CD14-positive monocyte (primary cell): ENCODE results near the gene ANTXRL. TPM values are rescaled to one million over a fixed set of nuclear protein-coding genes. Genes with fewer than 3 reads are reported as not detected.

Experiments used
- DNase-seq, 3 donors: peaks; one replicate each; pipeline ENCODE4 v3.0.0-alpha.2; 2011 to 2022
- H2AFZ ChIP-seq: 2 replicates; pipeline ENCODE4 v1.6.0; 2012; ENCODE audit warnings: mild to moderate bottlenecking, low read depth, low read length, inconsistent platforms; ENCODE audit not compliant: insufficient read depth, poor library complexity, severe bottlenecking
- H3K27ac ChIP-seq, 2 donors: 1 replicate in 1 of 2; 2 replicates in 1 of 2; pipeline ENCODE4 v1.5.1; 2012 to 2013; ENCODE audit warnings: low read length in 2 of 2, control low read depth in 1 of 2, inconsistent platforms in 1 of 2, low read depth in 1 of 2, mild to moderate bottlenecking in 1 of 2
- H3K27me3 ChIP-seq, 2 donors: one replicate each; pipeline versions ENCODE4 v1.6.0 to v1.6.1; 2011 to 2013; ENCODE audit warnings: low read length in 2 of 2; ENCODE audit not compliant: control insufficient read depth in 2 of 2, insufficient read depth in 2 of 2
- H3K36me3 ChIP-seq, 2 donors: replicated peaks in 1 of 2; 1 replicate in 1 of 2; 2 replicates in 1 of 2; pipeline versions ENCODE4 v1.5.1 to v1.6.1; 2012 to 2013; ENCODE audit warnings: low read length in 2 of 2, control low read depth in 1 of 2, inconsistent platforms in 1 of 2, mild to moderate bottlenecking in 1 of 2; ENCODE audit not compliant: insufficient read depth in 2 of 2, control insufficient read depth in 1 of 2
- H3K4me1 ChIP-seq, 2 donors: 1 replicate in 1 of 2; 2 replicates in 1 of 2; pipeline versions ENCODE4 v1.5.1 to v1.6.1; 2012 to 2013; ENCODE audit warnings: low read length in 2 of 2, control low read depth in 1 of 2, inconsistent platforms in 1 of 2, mild to moderate bottlenecking in 1 of 2, moderate library complexity in 1 of 2; ENCODE audit not compliant: insufficient read depth in 2 of 2, control insufficient read depth in 1 of 2
- H3K4me2 ChIP-seq: replicated peaks from 2 replicates; pipeline ENCODE3; 2012; ENCODE audit warnings: low read length, moderate library complexity, mild to moderate bottlenecking; ENCODE audit not compliant: poor library complexity, severe bottlenecking; ENCODE audit errors: extremely low read depth
- H3K4me3 ChIP-seq, 3 experiments: fragments of 200-600 bp in 1 of 3; sonication (generic) in 1 of 3; replicated peaks in 1 of 3; 1 replicate in 2 of 3; 2 replicates in 1 of 3; pipeline ENCODE4 v1.5.1; 2011 to 2013; ENCODE audit warnings: low read length in 3 of 3, mild to moderate bottlenecking in 3 of 3, control low read depth in 2 of 3, low read depth in 2 of 3, inconsistent platforms in 1 of 3, moderate library complexity in 1 of 3
- H3K79me2 ChIP-seq: 2 replicates; pipeline ENCODE4 v1.6.0; 2012; ENCODE audit warnings: mild to moderate bottlenecking, control low read depth, inconsistent platforms, low read length, moderate library complexity; ENCODE audit not compliant: insufficient read depth
- H3K9ac ChIP-seq: 2 replicates; pipeline ENCODE4 v1.6.0; 2017; ENCODE audit warnings: low read length, mild to moderate bottlenecking; ENCODE audit not compliant: insufficient read depth, poor library complexity, severe bottlenecking
- H3K9me3 ChIP-seq, 2 donors: replicated peaks in 1 of 2; 1 replicate in 1 of 2; 2 replicates in 1 of 2; pipeline versions ENCODE4 v1.5.1 to v1.6.1; 2012 to 2013; ENCODE audit warnings: low read length in 2 of 2, control low read depth in 1 of 2; ENCODE audit not compliant: control insufficient read depth in 1 of 2, insufficient read depth in 1 of 2
- H4K20me1 ChIP-seq: 2 replicates; pipeline ENCODE4 v1.6.0; 2012; ENCODE audit warnings: mild to moderate bottlenecking, low read length, control low read depth, moderate library complexity; ENCODE audit not compliant: insufficient read depth
- H3K27ac Mint-ChIP-seq, 7 donors: one replicate each; pipeline ENCODE4 v1.8.0; 2020; ENCODE audit warnings: mild to moderate bottlenecking in 7 of 7, mixed read lengths in 7 of 7, moderate library complexity in 6 of 7, inconsistent platforms in 2 of 7
- H3K27me3 Mint-ChIP-seq, 3 donors: one replicate each; pipeline ENCODE4 v1.8.0; 2021 to 2022; ENCODE audit warnings: low read depth in 3 of 3, mild to moderate bottlenecking in 3 of 3, mixed read lengths in 3 of 3, moderate library complexity in 3 of 3, inconsistent platforms in 1 of 3
- H3K36me3 Mint-ChIP-seq, 2 donors: one replicate each; pipeline ENCODE4 v1.8.0; 2020; ENCODE audit warnings: mixed read lengths in 2 of 2, inconsistent platforms in 1 of 2, mild to moderate bottlenecking in 1 of 2
- H3K4me1 Mint-ChIP-seq: one replicate; pipeline ENCODE4 v1.8.0; 2020; ENCODE audit warnings: mild to moderate bottlenecking, mixed read lengths
- H3K4me3 Mint-ChIP-seq, 2 donors: one replicate each; pipeline ENCODE4 v1.8.0; 2020; ENCODE audit warnings: mild to moderate bottlenecking in 2 of 2, mixed read lengths in 2 of 2, moderate library complexity in 1 of 2
- H3K9me3 Mint-ChIP-seq, 7 donors: one replicate each; pipeline ENCODE4 v1.8.0; 2020 to 2022; ENCODE audit warnings: mixed read lengths in 7 of 7, mild to moderate bottlenecking in 6 of 7, moderate library complexity in 6 of 7, inconsistent platforms in 2 of 7
- CTCF ChIP-seq: fragments of 200-600 bp; IDR thresholded peaks from one replicate; pipeline ENCODE4 v1.8.0; 2022; ENCODE audit warnings: antibody characterized with exemption, mild to moderate bottlenecking
- WGBS: methylation state at CpG from one replicate; pipeline ENCODE4 v1.1.5; 2013; ENCODE audit warnings: missing lambda C conversion rate; ENCODE audit not compliant: insufficient coverage; 5-methylcytosine and 5-hydroxymethylcytosine counted together
- intact Hi-C, 2 donors: fragments of 100-400 bp; cut with micrococcal nuclease; formaldehyde crosslinking; loops; one replicate each; pipeline versions ENCODE4 v1.15.0 to v1.15.1; 2023
- polyA plus RNA-seq, 3 donors: library from polyadenylated mRNA; depleted of rRNA in 1 of 3; unstranded in 2 of 3; stranded (reverse) in 1 of 3; fragments of 300-500 nt in 2 of 3; fragments of >200 nt in 1 of 3; fragmentation: Illumina TruSeq in 2 of 3; gene quantifications; 1 replicate in 2 of 3; 2 replicates in 1 of 3; pipeline ENCODE4 v1.2.3, GENCODE V29; 2012 to 2021

Gene ANTXRL
- polyA plus RNA-seq, 3 donors = not detected

DNA sequence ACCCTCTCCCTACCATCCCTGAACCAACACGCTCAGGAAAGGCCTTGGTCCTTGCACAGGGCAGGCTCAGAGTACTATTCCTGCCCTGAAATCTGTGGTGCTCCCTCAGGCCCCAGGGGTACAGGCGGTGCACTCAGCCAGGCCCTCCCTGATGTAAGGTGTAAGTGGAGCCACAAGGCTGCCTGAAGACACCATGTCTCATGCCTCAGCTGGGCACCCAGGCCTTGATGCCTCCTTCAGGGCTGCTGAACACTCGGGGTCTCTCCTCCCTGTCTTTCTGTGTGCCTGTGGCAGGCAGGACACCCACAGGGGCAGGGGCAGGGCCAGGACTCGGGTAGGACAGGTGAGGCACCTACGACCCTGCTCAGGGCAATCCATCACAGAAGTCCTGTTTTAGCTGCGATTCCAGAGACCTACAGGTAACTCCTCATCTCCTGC lies 22.9 kb upstream of the ANTXRL start:
- intact Hi-C loops = no loop called here
- H3K4me3 Mint-ChIP-seq = no peak overlapping the region
- WGBS = 84% methylated on average over 5 of the region's 6 CpGs

GRCh38 chr10:46264336-46264735 lies 22.5 kb upstream of the ANTXRL start:
- DNase-seq = no peak
- no peaks in the 10 kb centered on the region for H3K9me3 Mint-ChIP-seq
- peaks cover 6 to 8% of the 10 kb centered on the region in 2 donors for H3K4me1 ChIP-seq
- H3K4me3 Mint-ChIP-seq = no peak overlapping the region
- H3K79me2 ChIP-seq = no peaks in the 10 kb centered on the region
- no peak overlapping the region for H3K4me3 ChIP-seq
- no peak overlapping the region for H3K27ac Mint-ChIP-seq
- H3K27me3 Mint-ChIP-seq = no peaks in the 10 kb centered on the region
- H3K27ac ChIP-seq = no peak overlapping the region
- H2AFZ ChIP-seq = no peak overlapping the region
- H3K27me3 ChIP-seq = no peaks in the 10 kb centered on the region
- no peaks in the 10 kb centered on the region for H3K36me3 ChIP-seq
- H3K4me2 ChIP-seq = no peak overlapping the region
- H4K20me1 ChIP-seq = no peaks in the 10 kb centered on the region
- H3K9me3 ChIP-seq = no peaks in the 10 kb centered on the region
- no peak overlapping the region for H3K9ac ChIP-seq
- intact Hi-C loops = no loop called here
- no peaks in the 10 kb centered on the region for H3K36me3 Mint-ChIP-seq
- 82% methylated on average over 4 of the region's 5 CpGs for WGBS
- peaks cover 6% of the 10 kb centered on the region for H3K4me1 Mint-ChIP-seq
- no peak for TF ChIP-seq CTCF

More for the DNA sequence above, 22.9 kb upstream of the ANTXRL start:
- Histone ChIP-seq H3K4me1 (peaks cover 6 to 8% of the 10 kb centered on the region in 2 donors), H3K79me2 (no peaks in the 10 kb centered on the region), H3K9me3 (no peaks in the 10 kb centered on the region), H2AFZ (no peak overlapping the region), H3K9ac (no peak overlapping the region), H3K4me3 (no peak overlapping the region), H3K4me2 (no peak overlapping the region), H3K36me3 (no peaks in the 10 kb centered on the region), H3K27ac (no peak overlapping the region), H3K27me3 (no peaks in the 10 kb centered on the region), H4K20me1 (no peaks in the 10 kb centered on the region)
- Mint-ChIP-seq H3K4me1 (peaks cover 6% of the 10 kb centered on the region), H3K9me3 (no peaks in the 10 kb centered on the region), H3K36me3 (no peaks in the 10 kb centered on the region), H3K27me3 (no peaks in the 10 kb centered on the region), H3K27ac (no peak overlapping the region)
- no peak for DNase-seq
- TF ChIP-seq CTCF = no peak
